Nephron (organoid): ENCODE data around the gene KRT23.

ENCODE experiments used
- H3K27ac Mint-ChIP-seq, 3 experiments: 2 replicates each; pipeline ENCODE4 v1.8.0; 2020; ENCODE audit warnings: mixed read lengths in 3 of 3, mild to moderate bottlenecking in 2 of 3, moderate library complexity in 1 of 3
- H3K27me3 Mint-ChIP-seq: 2 replicates; pipeline ENCODE4 v1.8.0; 2021; ENCODE audit warnings: low read depth, mild to moderate bottlenecking, moderate library complexity, mixed read lengths
- H3K36me3 Mint-ChIP-seq: 2 replicates; pipeline ENCODE4 v1.8.0; 2020; ENCODE audit warnings: low read depth, mixed read lengths
- H3K4me1 Mint-ChIP-seq: 2 replicates; pipeline ENCODE4 v1.8.0; 2020; ENCODE audit warnings: mixed read lengths
- H3K4me3 Mint-ChIP-seq, 3 experiments: 2 replicates each; pipeline ENCODE4 v1.8.0; 2020; ENCODE audit warnings: mild to moderate bottlenecking in 3 of 3, mixed read lengths in 3 of 3, moderate library complexity in 2 of 3
- H3K9me3 Mint-ChIP-seq: 2 replicates; pipeline ENCODE4 v1.8.0; 2020; ENCODE audit warnings: mixed read lengths
- TF ChIP-seq, protein P1 (sequence below), 3 experiments: fragments of 200-600 bp; sonication (generic); IDR thresholded peaks; one replicate each; pipeline ENCODE4 v1.5.0; 2021; ENCODE audit warnings: antibody characterized with exemption in 3 of 3; ENCODE audit not compliant: unreplicated experiment in 3 of 3

The KRT23 gene

DNA sequence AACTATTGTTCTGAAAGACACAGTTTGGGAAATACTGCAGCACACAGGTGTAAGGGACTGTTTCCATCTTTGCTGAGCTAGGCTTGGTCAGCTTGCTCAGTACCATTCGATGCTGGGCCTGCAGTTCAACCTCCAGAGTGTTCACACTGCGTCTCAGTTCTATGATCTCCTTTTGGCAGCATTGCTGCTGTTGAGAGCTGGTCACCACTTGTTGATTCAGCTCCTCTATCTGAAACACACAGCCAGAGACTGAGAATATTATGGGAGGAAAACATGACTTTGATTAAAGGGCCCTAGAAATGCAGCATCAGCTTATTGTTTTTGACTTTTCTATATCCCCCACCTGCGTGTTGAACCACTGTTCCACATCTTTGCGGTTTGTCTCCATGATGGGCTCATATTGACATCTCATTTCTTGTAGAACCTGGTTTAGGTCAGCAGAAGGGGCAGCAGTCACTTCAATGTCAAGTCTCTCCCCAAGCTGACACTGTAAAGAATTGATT, 24.7 kb upstream of the KRT23 start:
- H3K4me3 Mint-ChIP-seq: no peak overlapping the region
- no peak overlapping the region for H3K27ac Mint-ChIP-seq
- no peaks in the 10 kb centered on the region for H3K9me3 Mint-ChIP-seq
- H3K27me3 Mint-ChIP-seq: peaks cover 14% of the 10 kb centered on the region
- peaks cover 16% of the 10 kb centered on the region for H3K4me1 Mint-ChIP-seq
- H3K36me3 Mint-ChIP-seq: no peaks in the 10 kb centered on the region
- TF ChIP-seq, protein P1, sequence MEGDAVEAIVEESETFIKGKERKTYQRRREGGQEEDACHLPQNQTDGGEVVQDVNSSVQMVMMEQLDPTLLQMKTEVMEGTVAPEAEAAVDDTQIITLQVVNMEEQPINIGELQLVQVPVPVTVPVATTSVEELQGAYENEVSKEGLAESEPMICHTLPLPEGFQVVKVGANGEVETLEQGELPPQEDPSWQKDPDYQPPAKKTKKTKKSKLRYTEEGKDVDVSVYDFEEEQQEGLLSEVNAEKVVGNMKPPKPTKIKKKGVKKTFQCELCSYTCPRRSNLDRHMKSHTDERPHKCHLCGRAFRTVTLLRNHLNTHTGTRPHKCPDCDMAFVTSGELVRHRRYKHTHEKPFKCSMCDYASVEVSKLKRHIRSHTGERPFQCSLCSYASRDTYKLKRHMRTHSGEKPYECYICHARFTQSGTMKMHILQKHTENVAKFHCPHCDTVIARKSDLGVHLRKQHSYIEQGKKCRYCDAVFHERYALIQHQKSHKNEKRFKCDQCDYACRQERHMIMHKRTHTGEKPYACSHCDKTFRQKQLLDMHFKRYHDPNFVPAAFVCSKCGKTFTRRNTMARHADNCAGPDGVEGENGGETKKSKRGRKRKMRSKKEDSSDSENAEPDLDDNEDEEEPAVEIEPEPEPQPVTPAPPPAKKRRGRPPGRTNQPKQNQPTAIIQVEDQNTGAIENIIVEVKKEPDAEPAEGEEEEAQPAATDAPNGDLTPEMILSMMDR (IDR thresholded peaks at IDR 0.05; ENCODE audit: unreplicated experiment in 3 of 3): no peak

GRCh38 chr17:40961591-40961990, 24.1 kb upstream of the KRT23 start:
- TF ChIP-seq, protein P1 (IDR thresholded peaks at IDR 0.05; ENCODE audit: unreplicated experiment in 3 of 3): no peak
- H3K27ac Mint-ChIP-seq: no peak overlapping the region
- H3K4me1 Mint-ChIP-seq: peaks cover 21% of the 10 kb centered on the region
- H3K36me3 Mint-ChIP-seq: no peaks in the 10 kb centered on the region
- H3K4me3 Mint-ChIP-seq: no peak overlapping the region
- peaks cover 14% of the 10 kb centered on the region for H3K27me3 Mint-ChIP-seq
- no peaks in the 10 kb centered on the region for H3K9me3 Mint-ChIP-seq

DNA sequence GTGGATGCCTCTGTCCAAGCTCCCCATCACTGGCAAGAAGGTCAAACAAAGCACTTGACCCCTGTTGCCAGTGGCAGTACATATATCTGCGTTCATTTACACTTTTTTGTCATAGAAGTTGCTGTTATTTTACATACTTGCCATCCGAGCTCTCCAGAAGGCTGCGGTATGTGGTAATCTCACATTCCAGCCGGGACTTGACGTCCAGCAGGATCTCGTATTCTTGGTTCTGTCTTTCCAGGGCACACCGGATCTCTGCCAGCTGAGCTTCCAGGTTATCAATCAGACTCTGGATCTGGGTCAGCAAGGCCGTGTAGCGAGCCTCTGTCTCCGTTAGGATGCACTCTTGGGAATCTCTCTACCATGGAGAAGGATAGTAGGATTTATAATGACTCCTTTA, 22.7 kb upstream of the KRT23 start:
- peaks cover 14% of the 10 kb centered on the region for H3K27me3 Mint-ChIP-seq
- TF ChIP-seq, protein P1 (IDR thresholded peaks at IDR 0.05; ENCODE audit: unreplicated experiment in 3 of 3): no peak
- H3K27ac Mint-ChIP-seq: no peak overlapping the region
- no peaks in the 10 kb centered on the region for H3K9me3 Mint-ChIP-seq
- peaks cover 34% of the 10 kb centered on the region for H3K4me1 Mint-ChIP-seq
- H3K36me3 Mint-ChIP-seq: no peaks in the 10 kb centered on the region
- H3K4me3 Mint-ChIP-seq: no peak overlapping the region

DNA sequence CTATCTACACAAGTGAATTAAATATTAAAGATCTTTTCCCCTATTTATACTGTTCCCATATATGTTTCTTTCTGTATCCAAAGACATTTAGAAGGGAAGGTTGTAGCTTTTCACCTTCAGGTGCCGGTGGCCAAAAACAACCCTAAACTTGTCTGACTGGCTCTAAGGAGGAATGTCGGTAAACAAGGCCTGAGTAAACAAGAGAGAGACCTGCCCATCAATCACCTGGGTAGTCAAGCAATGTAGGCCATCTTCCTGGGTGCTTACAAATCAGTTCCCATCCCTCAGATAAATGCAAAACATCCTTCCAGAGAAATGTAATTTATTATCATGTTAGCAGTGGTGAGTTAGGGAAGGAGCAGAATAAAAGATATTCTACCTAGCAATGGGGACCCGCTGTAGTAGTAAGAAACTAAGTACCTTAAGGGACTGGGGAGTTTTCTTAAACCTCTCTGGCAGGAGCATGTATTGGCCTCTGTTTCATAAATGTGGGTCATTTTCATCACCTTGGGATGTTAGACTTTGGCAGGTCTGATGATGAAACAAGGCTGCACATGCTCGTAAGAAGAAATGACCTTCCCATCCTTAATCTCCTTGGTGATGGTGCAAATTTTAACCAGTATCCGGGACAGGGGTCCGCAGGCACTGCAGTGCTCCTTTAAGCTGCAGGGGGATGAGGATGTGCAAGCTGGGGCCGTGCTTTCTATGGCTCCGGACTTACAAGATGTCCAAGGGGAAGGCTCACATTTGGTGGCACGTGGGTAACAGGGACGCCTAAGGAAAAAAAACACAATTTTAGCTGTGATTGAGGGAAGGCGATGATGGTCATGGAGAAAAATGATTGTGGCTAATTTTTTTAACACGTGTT, 20.9 kb upstream of the KRT23 start:
- TF ChIP-seq, protein P1 (IDR thresholded peaks at IDR 0.05; ENCODE audit: unreplicated experiment in 3 of 3): no peak
- Mint-ChIP-seq H3K27me3 (peaks cover 17% of the 10 kb centered on the region), H3K9me3 (no peaks in the 10 kb centered on the region), H3K27ac (peak overlapping the region; percentile 52 to 81 (median 64)), H3K4me1 (peaks cover 39% of the 10 kb centered on the region), H3K36me3 (no peaks in the 10 kb centered on the region), H3K4me3 (no peak overlapping the region)

DNA sequence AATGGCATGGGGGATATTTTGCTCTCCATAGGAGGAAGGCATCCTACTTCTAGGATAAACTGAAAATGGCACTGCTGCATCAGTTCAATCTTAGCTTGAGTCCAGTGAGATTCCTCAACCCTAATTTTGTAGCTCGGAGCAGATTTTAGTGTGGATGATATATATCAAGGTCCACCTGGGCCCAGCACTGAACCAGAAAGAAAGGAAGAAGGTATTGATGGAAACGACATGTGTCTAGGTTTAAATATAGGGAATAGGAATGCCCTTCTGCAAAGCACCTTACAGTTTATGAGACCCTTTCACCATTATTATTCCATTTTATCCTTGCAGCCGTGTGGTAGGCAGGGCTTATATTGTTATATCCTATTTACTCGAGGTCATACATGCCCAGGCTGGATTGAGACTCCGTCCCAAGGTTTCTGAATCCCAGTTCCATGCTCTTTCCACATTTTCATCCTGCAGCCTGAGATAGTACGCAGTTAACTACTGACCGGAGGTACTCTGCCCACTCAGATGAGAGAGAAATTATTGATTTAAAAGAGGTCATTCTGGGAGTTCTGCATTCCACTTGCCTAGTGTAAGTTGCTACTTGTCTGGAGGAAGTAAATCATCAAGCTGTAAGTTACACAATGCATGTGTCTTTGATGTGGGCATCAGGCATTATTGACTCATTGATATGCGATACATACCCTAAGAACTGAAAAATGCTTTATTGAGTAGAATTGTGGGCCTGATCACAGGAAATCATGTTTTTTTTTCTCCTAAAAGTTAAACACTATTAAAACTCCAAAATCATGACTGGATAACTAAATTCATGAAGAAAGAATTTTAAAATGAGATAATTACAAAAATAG, 19.2 kb upstream of the KRT23 start:
- peak overlapping the region; percentile 52 to 81 (median 78) for H3K27ac Mint-ChIP-seq
- no peaks in the 10 kb centered on the region for H3K9me3 Mint-ChIP-seq
- H3K4me3 Mint-ChIP-seq: peak overlapping the region in 1 of 3 experiments; percentile 7
- TF ChIP-seq, protein P1 (IDR thresholded peaks at IDR 0.05; ENCODE audit: unreplicated experiment in 3 of 3): no peak
- no peaks in the 10 kb centered on the region for H3K36me3 Mint-ChIP-seq
- peaks cover 27% of the 10 kb centered on the region for H3K27me3 Mint-ChIP-seq
- H3K4me1 Mint-ChIP-seq: peaks cover 54% of the 10 kb centered on the region
